Pulmonary artery endothelial cell (primary cell): ENCODE results near the gene CDYL2. TPM values are rescaled to one million over a fixed set of nuclear protein-coding genes. Genes with fewer than 3 reads are reported as not detected.
"Not testable (repeated sequence)": the region's sequence is repeated elsewhere in the genome, so short reads cannot be mapped to it uniquely, and the experiment has no call there.

Experiments
- DNase-seq: peaks from one replicate; pipeline ENCODE4 v3.0.0-alpha.2; 2011; ENCODE audit warnings: low read depth, low spot score
- total RNA-seq: library from RNA; depleted of rRNA; stranded (reverse); fragments of >200 nt; gene quantifications from 2 replicates; pipeline ENCODE4 v1.2.3, GENCODE V29; 2014

The CDYL2 gene, protein sequence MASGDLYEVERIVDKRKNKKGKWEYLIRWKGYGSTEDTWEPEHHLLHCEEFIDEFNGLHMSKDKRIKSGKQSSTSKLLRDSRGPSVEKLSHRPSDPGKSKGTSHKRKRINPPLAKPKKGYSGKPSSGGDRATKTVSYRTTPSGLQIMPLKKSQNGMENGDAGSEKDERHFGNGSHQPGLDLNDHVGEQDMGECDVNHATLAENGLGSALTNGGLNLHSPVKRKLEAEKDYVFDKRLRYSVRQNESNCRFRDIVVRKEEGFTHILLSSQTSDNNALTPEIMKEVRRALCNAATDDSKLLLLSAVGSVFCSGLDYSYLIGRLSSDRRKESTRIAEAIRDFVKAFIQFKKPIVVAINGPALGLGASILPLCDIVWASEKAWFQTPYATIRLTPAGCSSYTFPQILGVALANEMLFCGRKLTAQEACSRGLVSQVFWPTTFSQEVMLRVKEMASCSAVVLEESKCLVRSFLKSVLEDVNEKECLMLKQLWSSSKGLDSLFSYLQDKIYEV
- 29.5 and 32.3 TPM in 2 replicates for total RNA-seq

GRCh38 chr16:80804526-80805383 lies at the start of gene CDYL2:
TSS of gene CDYL2 (minus strand) at chr16:80804598. CDS start at chr16:80804173, 425 bp downstream.
- DNase-seq: no peak

- DNase-seq: peak; percentile 10
These were observed 48.0 kb upstream of the CDYL2 start for GRCh38 chr16:80852261-80852872.

GRCh38 chr16:80851831-80852230 lies 47.4 kb upstream of the CDYL2 start:
- no peak for DNase-seq

- DNase-seq: no peak
These were observed 46.4 kb upstream of the CDYL2 start for GRCh38 chr16:80850757-80851156.

- DNase-seq: no peak
These were observed 44.5 kb upstream of the CDYL2 start for GRCh38 chr16:80848862-80849261.

DNA sequence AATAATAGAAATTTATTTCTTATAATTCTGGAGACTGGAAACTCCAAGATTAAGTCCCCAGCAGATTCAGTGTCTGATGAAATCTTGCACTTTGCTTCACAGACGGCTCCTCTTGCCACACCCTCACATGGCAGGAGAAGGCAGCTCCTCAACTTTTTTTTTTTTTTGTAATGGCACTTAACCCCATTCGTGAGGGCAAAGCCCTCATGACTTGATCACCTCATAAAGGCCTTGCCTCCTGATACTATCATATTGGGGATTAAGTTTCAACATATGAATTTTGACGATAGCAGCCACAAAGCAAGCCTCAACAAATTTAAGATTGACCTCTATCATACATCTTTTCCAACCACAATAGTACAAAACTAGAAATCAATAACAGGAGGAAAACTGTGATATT lies 42.3 kb upstream of the CDYL2 start:
- no peak for DNase-seq

DNA sequence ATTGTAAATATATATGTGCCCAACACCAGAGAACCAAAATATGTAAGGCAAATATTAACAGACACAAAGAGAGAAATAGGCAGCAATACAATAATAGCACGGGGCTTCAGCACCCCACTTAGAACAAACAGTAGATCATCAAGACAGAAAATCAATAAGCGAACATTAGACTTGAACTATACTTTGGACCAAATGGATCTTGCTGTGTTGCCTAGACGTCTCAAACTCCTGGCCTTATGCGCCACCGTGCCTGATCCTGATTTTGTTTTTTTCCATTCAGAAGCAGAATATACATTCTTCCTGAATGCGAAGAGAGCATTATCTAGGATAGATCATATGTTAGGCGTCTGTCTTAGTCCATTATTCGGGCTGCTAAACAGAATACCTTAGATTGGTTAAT lies 41.9 kb upstream of the CDYL2 start:
- DNase-seq: no peak

- DNase-seq: no peak
These were observed 40.0 kb upstream of the CDYL2 start for GRCh38 chr16:80844395-80844794.

GRCh38 chr16:80841231-80841630 lies 36.8 kb upstream of the CDYL2 start:
- no peak for DNase-seq

GRCh38 chr16:80837533-80838147 lies 33.2 kb upstream of the CDYL2 start:
- no peak for DNase-seq

DNA sequence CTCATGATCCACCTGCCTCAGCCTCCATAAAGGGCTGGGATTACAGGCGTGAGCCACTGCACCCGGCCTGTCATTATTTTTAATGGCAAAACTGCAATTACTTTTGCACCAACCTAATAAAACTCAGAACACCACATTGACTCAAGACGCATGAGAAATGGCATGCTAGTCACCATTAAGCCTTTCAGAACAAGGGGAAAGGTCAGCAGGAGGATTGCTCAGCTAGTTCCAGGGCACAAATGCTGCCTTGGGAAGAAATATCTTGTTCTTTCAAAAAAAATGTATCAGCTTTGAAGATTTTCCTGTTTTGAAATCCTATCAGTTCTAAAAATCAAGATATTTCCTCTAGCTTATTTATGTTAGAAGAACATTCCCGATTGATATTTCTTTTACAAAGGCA lies 32.4 kb upstream of the CDYL2 start:
- DNase-seq: no peak

DNA sequence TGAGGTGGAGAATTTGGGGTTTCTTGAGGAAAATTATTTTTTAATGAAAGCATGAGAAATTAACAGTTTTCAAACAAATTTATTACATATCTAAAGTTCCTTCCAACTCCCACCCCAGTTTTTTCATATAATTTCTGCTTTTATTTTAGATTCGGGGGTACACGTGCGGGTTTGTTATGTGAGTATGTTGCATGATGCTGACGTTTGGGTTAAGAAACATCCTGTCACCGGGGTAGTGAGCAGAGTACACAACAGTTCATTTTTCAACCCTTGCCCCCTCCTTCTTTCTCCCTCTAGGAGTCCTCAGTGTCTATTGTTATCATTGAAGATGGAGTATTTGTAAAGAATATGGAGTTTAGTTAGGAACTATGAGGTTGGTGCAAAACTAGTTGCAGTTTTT lies 31.8 kb upstream of the CDYL2 start:
- no peak for DNase-seq

GRCh38 chr16:80831039-80831438 lies 26.6 kb upstream of the CDYL2 start:
- DNase-seq: no peak

- no peak for DNase-seq
These were observed 24.1 kb upstream of the CDYL2 start for GRCh38 chr16:80828495-80828894.

GRCh38 chr16:80827007-80827406 lies 22.6 kb upstream of the CDYL2 start:
- no peak for DNase-seq

DNA sequence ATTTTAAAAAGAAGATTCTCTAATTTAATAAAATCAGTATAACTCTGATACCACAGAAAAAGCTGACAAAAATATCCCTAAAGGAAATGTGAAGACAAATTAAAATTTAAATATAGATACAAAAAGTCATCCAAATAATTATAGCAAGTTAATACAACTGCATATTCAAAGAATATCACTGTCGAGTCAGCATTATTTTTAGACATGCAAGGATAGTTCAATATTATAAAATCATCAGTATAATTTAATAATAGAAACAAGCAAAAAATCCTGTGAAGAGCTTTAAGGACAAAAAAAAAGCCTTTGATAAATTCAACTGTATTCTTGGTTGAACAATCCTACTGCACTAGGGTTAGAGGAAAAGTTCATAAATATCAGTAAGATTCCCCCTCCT lies 21.0 kb upstream of the CDYL2 start:
- DNase-seq: no peak

- peak; percentile 36 for DNase-seq
These were observed 20.4 kb upstream of the CDYL2 start for GRCh38 chr16:80824623-80825364.

GRCh38 chr16:80819988-80820387 lies 15.6 kb upstream of the CDYL2 start:
- no peak for DNase-seq

DNA sequence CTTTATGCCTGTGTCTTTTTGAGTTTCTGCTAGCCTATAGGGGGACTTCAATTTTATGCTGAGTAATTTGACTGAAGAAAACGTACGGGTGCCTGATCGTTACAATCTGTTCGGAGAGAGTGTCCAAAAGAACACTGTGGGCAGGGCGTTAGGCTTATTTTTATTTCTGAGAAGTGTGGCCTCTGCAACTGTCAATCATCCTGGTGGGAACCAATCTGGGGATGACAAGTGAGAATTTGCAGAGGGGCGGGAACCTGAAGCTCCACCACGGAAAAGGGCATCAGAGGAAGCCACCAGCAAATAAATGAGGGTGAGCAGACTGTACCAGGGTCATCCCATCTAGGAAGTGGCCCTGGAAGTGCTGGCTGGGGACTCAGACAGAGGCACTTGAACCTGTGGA lies 12.0 kb upstream of the CDYL2 start:
- DNase-seq: no peak

DNA sequence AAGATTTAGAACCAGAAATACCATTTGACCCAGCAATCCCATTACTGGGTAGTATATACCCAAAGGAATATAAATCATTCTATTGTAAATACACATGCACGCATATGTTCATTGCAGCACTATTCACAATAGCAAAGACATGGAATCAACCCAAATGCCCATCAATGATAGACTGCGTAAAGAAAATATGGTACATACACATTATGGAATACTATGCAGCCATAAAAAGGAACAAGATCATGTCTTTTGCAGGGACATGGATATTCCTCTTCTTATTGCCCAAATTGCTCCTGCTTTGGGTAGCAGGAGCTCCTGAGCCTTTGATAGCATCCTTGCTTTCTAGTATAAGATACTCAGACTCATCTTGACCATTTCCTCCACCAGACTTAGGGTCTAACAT lies 10.9 kb upstream of the CDYL2 start:
- DNase-seq: not testable (repeated sequence)

- DNase-seq: no peak
These were observed 8.2 kb upstream of the CDYL2 start for GRCh38 chr16:80812593-80812992.
